ENCODE results near the gene SLC6A9. TPM values are rescaled to one million over a fixed set of nuclear protein-coding genes. Genes with fewer than 3 reads are reported as not detected.

SLC6A9 gene
- total and polyA plus RNA-seq, 2 experiments from 2014 or later: 14.4 to 20.0 TPM

DNA sequence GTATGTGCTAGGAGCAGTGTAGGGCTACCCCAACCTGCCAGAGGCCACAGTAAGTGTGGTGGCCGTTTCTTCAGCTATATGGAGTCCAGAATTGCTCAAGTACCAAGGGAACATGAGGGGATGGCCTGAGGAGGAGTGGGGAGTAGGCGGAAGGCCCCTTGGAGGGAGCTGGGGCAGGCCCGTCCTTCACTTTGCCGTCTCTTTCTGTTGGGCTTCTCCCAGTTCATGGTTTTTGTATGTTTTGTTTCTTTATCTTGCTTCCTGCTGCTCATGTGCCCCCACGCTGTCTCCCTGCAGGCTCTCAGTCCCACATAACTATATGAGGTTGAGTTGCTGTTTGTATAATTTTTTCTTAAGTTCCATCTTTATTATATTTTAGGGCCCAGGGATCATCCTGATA is 67.4 kb downstream of the SLC6A9 start:
- Histone ChIP-seq H3K4me3 (no peak overlapping the region), H3K4me1 (ENCODE audit: insufficient read depth) (no peaks in the 10 kb centered on the region), H3F3A (replicated peaks; ENCODE audit: low read depth) (no peaks in the 10 kb centered on the region), H3K9me2 (ENCODE audit: insufficient read depth) (no peaks in the 10 kb centered on the region), H3K4me2 (no peak overlapping the region), H3K79me2 (replicated peaks; ENCODE audit: insufficient read depth) (no peaks in the 10 kb centered on the region), H2AFZ (no peak overlapping the region), H4K20me1 (replicated peaks; ENCODE audit: insufficient read depth) (no peaks in the 10 kb centered on the region; the same call in 1 of the 2 replicates), H3K27me3 (ENCODE audit: insufficient read depth) (no peaks in the 10 kb centered on the region), H3K36me3 (ENCODE audit: insufficient read depth) (no peaks in the 10 kb centered on the region), H3K27ac (ENCODE audit: low read depth) (no peak overlapping the region)
- no peaks in the 10 kb centered on the region for H3K4me1 Mint-ChIP-seq
- H3K27me3 Mint-ChIP-seq (ENCODE audit: insufficient read depth, low read depth, poor library complexity): no peaks in the 10 kb centered on the region
- no peak overlapping the region for H3K27ac Mint-ChIP-seq
- TF ChIP-seq, protein P1, sequence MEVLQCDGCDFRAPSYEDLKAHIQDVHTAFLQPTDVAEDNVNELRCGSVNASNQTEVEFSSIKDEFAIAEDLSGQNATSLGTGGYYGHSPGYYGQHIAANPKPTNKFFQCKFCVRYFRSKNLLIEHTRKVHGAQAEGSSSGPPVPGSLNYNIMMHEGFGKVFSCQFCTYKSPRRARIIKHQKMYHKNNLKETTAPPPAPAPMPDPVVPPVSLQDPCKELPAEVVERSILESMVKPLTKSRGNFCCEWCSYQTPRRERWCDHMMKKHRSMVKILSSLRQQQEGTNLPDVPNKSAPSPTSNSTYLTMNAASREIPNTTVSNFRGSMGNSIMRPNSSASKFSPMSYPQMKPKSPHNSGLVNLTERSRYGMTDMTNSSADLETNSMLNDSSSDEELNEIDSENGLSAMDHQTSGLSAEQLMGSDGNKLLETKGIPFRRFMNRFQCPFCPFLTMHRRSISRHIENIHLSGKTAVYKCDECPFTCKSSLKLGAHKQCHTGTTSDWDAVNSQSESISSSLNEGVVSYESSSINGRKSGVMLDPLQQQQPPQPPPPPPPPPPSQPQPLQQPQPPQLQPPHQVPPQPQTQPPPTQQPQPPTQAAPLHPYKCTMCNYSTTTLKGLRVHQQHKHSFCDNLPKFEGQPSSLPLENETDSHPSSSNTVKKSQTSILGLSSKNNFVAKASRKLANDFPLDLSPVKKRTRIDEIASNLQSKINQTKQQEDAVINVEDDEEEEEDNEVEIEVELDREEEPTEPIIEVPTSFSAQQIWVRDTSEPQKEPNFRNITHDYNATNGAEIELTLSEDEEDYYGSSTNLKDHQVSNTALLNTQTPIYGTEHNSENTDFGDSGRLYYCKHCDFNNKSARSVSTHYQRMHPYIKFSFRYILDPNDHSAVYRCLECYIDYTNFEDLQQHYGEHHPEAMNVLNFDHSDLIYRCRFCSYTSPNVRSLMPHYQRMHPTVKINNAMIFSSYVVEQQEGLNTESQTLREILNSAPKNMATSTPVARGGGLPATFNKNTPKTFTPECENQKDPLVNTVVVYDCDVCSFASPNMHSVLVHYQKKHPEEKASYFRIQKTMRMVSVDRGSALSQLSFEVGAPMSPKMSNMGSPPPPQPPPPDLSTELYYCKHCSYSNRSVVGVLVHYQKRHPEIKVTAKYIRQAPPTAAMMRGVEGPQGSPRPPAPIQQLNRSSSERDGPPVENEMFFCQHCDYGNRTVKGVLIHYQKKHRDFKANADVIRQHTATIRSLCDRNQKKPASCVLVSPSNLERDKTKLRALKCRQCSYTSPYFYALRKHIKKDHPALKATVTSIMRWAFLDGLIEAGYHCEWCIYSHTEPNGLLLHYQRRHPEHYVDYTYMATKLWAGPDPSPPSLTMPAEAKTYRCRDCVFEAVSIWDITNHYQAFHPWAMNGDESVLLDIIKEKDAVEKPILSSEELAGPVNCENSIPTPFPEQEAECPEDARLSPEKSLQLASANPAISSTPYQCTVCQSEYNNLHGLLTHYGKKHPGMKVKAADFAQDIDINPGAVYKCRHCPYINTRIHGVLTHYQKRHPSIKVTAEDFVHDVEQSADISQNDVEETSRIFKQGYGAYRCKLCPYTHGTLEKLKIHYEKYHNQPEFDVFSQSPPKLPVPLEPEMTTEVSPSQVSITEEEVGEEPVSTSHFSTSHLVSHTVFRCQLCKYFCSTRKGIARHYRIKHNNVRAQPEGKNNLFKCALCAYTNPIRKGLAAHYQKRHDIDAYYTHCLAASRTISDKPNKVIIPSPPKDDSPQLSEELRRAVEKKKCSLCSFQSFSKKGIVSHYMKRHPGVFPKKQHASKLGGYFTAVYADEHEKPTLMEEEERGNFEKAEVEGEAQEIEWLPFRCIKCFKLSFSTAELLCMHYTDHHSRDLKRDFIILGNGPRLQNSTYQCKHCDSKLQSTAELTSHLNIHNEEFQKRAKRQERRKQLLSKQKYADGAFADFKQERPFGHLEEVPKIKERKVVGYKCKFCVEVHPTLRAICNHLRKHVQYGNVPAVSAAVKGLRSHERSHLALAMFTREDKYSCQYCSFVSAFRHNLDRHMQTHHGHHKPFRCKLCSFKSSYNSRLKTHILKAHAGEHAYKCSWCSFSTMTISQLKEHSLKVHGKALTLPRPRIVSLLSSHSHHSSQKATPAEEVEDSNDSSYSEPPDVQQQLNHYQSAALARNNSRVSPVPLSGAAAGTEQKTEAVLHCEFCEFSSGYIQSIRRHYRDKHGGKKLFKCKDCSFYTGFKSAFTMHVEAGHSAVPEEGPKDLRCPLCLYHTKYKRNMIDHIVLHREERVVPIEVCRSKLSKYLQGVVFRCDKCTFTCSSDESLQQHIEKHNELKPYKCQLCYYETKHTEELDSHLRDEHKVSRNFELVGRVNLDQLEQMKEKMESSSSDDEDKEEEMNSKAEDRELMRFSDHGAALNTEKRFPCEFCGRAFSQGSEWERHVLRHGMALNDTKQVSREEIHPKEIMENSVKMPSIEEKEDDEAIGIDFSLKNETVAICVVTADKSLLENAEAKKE (CRISPR knock-in tag; IDR thresholded peaks at IDR 0.05): no peak
- TF ChIP-seq REST (IDR thresholded peaks at IDR 0.05; ENCODE audit: unreplicated experiment) (no peak), JUNB (IDR thresholded peaks at IDR 0.05; ENCODE audit: unreplicated experiment) (no peak), ZNF331 (CRISPR knock-in tag; IDR thresholded peaks at IDR 0.05; ENCODE audit: low read depth) (no peak), STAT1 (IDR thresholded peaks at IDR 0.05; ENCODE audit: unreplicated experiment) (no peak), CREB1 (CRISPR knock-in tag; IDR thresholded peaks at IDR 0.05; ENCODE audit: low read depth) (no peak), EZH2 (IDR thresholded peaks at IDR 0.05; ENCODE audit: low read depth, unreplicated experiment) (no peak)
- no peaks in the 10 kb centered on the region; the same call in 1 of the 3 replicates for H3K36me3 Mint-ChIP-seq (ENCODE audit: low read depth)
- H3K9me3 Mint-ChIP-seq: no peaks in the 10 kb centered on the region
- DNase-seq (ENCODE audit: low spot score) (no peak), ATAC-seq (no peak)
- H3K4me3 Mint-ChIP-seq: no peak overlapping the region

Measured in GM23338 (cell line).